ENCODE results near the gene NAA11. TPM values are rescaled to one million over a fixed set of nuclear protein-coding genes. Genes with fewer than 3 reads are reported as not detected.
A peak's percentile ranks its signal among the peaks of the same experiment; 100 is the strongest.
"Not testable (repeated sequence)": the region's sequence is repeated elsewhere in the genome, so short reads cannot be mapped to it uniquely, and the experiment has no call there.

Gene NAA11
- polyA plus RNA-seq, 1 donor = not detected

DNA sequence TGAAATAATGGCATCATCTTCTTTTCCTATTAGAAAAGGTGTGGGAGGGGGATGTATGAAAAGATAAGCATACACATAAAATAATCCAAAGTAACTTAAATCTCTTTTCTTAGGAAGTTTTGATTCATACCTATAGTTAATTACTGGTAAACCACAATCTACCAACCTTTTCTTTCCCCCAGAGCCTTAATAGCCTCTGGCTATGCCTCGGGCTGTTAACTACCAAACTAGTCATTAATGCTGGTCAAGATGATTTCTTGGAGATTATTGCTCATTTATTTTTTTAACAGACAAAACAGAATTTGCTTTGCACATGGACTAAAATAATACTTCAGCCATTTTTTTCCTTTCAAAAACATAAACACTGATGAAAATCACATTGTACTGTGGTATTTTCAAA lies 16.9 kb downstream of the NAA11 start:
- no peak for DNase-seq

GRCh38 chr4:79308137-79308536 lies 17.7 kb downstream of the NAA11 start:
- no peak for DNase-seq

DNA sequence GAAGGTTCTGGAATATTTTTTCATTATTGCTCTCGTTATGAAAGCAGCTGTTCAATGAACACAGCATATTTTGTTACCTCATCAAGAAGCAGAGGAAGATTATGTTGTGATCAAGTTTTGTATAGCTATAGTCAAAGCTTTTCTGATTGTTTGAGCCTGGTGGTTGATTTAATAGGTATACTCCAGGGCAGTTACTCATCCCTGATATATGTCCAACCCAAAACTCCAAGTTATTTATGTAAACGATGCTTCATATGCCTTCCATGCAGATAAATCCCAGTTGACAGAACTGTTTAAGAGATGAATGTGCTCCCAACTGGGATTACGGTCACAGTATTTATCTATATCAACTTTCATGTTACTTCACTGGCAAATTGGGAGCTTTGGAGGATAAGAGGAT lies 19.1 kb downstream of the NAA11 start:
- DNase-seq = no peak

- DNase-seq = no peak
Measured at GRCh38 chr4:79300280-79300679, 25.6 kb downstream of the NAA11 start.

- no peak for DNase-seq
Measured at GRCh38 chr4:79298484-79298883, 27.4 kb downstream of the NAA11 start.

GRCh38 chr4:79298027-79298426 lies 27.8 kb downstream of the NAA11 start:
- no peak for DNase-seq

DNA sequence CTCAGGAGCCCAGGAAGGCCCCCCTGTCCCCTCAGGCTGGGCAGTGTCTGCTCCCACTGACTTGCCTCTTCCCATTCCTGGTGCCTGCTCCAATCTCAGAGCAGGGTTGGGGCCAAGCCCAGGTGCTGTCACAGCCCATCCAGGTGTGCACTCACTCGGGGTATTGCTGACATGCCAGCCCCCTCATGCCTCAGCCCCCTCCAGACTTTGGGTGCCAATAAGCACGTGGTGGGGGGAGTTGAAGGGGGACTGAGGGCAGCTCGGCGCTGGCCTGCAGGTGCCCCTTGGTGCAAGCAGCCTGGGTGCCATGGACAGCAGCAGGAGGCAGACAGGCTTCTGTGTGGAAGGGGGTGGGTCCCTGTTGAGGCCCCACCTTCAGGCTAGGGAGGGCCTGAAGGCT lies 28.4 kb downstream of the NAA11 start:
- no peak for DNase-seq

DNA sequence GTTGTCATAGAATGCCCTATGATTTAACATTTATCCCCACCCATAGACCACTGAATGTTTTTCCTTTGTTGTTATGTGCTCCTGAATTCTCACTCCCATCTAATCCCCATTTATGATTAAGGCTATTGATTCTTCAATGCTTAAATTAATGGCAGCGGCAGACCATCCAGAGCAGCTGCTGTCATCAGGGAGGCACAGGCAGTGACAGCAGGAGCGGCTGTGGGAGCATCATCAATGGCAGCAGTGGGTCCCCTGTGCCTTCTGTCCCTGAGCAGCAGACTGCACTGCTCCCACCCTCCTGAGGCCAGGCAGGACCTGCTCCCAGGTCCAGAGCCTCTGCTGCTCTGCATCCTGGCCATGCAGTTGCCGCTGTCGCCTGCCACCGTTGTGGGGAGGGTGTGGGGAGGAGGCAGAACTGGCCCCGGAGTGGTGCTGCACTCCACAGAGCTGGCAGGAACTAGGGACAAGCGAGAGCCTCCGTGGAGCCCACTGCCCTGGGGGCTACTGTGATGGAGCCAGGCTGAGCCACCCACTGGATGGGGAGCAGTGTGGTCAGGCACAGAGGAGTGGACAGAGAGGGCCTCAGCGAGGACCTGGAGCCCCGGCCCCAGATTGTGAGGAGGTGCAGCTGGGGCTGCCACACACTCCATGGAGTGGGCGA lies 29.0 kb downstream of the NAA11 start:
- DNase-seq = no peak

GRCh38 chr4:79295086-79295485 lies 30.8 kb downstream of the NAA11 start:
- DNase-seq = no peak

- DNase-seq = no peak
Measured at GRCh38 chr4:79294064-79294463, 31.8 kb downstream of the NAA11 start.

DNA sequence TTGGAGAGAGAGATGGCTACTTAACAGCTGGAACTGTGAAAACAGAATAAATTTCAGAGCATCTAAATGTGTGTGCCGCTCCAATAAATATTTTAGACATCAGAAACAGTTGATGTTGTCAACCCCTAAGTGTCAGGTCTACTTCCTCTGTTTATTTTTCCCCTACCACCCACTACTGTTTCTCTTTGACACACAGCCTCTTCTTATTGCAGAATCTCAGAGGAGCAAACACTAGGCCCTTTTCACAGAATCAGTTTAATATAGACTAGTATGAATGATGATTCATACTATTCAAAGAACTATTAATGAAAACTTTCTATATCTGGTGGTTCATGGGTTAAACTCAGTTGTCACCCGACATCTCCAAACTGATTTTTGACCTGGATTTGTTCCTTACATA lies 33.9 kb downstream of the NAA11 start:
- DNase-seq = no peak

GRCh38 chr4:79290376-79290775 lies 35.5 kb downstream of the NAA11 start:
- DNase-seq = no peak

DNA sequence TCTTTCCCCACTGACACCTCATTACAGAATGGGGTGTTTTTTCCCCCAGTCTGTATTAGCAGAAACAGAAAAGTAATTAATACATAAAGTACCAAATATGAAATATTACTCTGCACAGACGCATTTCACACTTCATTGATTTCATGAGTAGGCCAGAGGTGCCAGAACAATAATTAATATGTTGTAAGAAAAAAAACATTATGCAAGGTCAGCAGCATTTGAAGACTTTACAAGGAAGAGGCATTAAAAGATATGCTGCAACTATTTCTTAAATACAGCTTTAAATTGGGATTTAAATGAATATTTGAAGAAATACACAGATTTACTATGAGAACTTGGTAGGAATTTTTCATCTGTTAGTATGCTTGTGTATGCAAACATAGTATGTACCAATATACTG lies 37.7 kb downstream of the NAA11 start:
- DNase-seq = no peak

DNA sequence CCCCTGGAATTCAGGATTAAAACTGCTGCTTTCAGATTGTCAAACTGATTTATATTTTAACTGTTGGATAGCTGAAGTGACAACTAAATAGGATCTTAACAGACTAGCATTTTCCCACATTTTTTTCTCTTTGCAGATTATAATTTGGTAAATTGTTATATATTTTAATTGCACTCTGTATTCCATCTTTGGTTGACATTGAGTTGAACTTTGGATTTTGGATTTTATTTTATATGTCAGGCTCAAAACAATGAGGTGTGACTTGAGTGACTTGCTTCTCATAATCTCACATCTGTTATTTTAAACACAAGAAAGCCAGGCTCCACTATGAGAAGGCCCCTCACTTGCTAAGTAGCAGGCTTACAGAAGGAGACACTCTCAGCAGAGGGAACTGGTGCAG lies 38.1 kb downstream of the NAA11 start:
- no peak for DNase-seq

DNA sequence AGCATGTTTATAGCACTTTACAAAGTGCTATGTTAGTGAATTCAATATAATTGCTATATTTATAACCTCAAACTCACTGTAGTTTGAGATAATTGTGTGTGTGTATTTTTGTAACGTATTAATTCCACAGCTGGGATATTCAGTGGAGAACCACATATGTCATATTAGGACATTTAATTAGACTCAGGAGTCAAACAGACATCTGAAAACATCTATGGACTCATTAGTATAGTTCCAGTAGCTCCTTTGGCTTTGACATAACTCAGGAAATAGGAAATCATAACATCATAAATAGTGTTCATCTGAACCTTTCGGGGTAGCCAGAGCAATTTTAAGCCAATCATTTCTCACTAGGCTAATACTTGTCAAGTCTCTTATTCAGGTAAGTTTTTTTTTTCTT lies 38.8 kb downstream of the NAA11 start:
- no peak for DNase-seq

GRCh38 chr4:79281566-79282359 lies 44.1 kb downstream of the NAA11 start:
- no peak for DNase-seq

DNA sequence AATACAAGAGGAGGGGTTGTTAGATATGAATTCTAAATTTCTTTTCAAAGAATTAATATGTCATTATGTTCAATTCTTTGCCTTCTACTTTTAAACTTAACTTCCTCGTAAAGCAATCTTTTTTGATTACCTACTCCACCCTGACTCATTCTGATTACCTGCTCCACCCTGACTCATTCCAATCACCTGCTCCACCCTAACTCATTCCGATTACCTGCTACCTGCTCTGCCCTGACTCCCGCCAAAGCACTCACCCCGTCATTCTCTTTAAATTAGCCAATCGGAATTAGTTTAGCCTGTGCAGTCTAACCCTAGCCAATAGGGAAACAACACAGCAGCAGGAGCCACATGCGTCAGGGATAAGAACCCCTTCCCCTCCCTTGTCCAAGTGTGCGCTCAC lies 48.4 kb downstream of the NAA11 start:
- DNase-seq = not testable (repeated sequence)

- DNase-seq = peak; percentile 20
Measured at GRCh38 chr4:79273915-79274314, 51.9 kb downstream of the NAA11 start.

- no peak for DNase-seq
Measured at GRCh38 chr4:79272761-79273160, 53.1 kb downstream of the NAA11 start.

DNA sequence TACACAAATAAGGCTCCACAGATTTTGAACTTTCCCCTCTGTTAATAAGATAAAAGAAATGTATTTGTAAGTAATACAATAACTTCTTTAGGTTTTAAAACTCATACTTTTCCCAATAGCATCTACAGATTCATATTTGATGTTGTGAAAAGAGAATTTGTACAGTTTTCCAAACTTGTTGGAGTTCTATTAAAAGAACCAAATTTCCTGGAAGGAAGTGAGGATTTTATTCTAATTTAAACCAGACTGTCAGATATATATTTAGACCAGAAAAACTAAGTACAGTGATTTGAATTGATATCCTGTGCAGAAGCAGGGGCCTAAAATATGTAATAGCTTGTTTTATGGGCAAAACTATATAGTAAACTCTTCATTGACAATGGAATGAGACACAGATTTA lies 53.7 kb downstream of the NAA11 start:
- no peak for DNase-seq

DNA sequence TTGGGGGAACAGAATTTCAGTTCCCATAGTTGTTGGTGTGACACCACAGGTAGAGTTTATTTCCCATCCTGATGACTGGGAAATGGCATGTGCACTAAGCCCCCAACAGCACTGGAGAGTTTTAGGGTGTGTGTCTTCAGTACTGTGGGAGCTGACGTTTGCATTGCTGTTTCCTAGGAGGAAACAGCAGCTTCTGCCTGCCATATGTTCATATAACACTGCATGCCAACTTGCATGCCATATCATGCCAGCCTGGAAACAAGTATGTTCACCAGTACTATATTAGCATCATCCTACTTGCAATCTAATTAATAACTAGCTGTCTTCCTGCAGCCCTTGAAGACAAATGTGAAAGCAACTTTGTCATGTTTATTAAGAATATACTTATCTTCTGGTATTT lies 58.2 kb downstream of the NAA11 start:
- no peak for DNase-seq

Measured in left kidney (tissue), 2 donors.